K562 (cell line): ENCODE data around the gene MYLK4. TPM values are rescaled to one million over a fixed set of nuclear protein-coding genes. Genes with fewer than 3 reads are reported as not detected.

Experiments
- ATAC-seq: fragments of 200-7000 bp; cut with Tn5 transposase; 3 replicates; pipeline ENCODE4 v1.9.1; 2020; ENCODE audit warnings: moderate library complexity
- BruUV-seq: library from RNA; stranded (reverse); fragments of 400-500 nt; replicated peaks from 2 replicates; lab custom pipeline; 2021; lab: Mats Ljungman, UMichigan
- CTCF ChIA-PET: fragments of 300-600 bp; formaldehyde crosslinking; extraction: SDS; loops from one replicate; lab custom pipeline; 2021; ENCODE audit warnings: low intra/inter-chr PET ratio; lab: Yijun Ruan, JAX
- POLR2A ChIA-PET: fragments of 300-600, 350-650 bp; sonication (Branson Sonifier 250); formaldehyde crosslinking; extraction: SDS; loops from one replicate; lab custom pipeline; 2021; ENCODE audit warnings: antibody characterized with exemption, inconsistent platforms; lab: Yijun Ruan, JAX
- DNase-seq, 4 experiments: peaks; one replicate each; pipeline versions ENCODE4 v3.0.0 to v3.0.0-alpha.2; 2011 to 2018; ENCODE audit warnings: low spot score in 3 of 4, mixed read lengths in 3 of 4; ENCODE audit errors: extremely low read depth in 1 of 4
- FAIRE-seq: peaks from 2 replicates; lab custom pipeline; 2011; peaks lifted over from hg19 to GRCh38; lab: Jason Lieb, UNC
- H2AFZ ChIP-seq: 2 replicates; pipeline ENCODE4 v1.6.0; 2011; ENCODE audit warnings: low read depth, low read length, control low read depth, inconsistent platforms
- H3K27ac ChIP-seq: fragments of 200-600 bp; 3 replicates; pipeline ENCODE4 v1.8.0; 2011; ENCODE audit warnings: low read depth, mild to moderate bottlenecking, control low read depth, inconsistent platforms, low read length, moderate library complexity, mixed read lengths; ENCODE audit errors: extremely low read depth
- H3K27me3 ChIP-seq, 2 experiments: fragments of 300-600 bp in 1 of 2; 2 replicates in 1 of 2; 3 replicates in 1 of 2; pipeline versions ENCODE4 v1.6.0 to v1.8.0; 2011; ENCODE audit warnings: inconsistent platforms in 2 of 2, low read length in 2 of 2, mild to moderate bottlenecking in 1 of 2, mixed read lengths in 1 of 2, moderate library complexity in 1 of 2; ENCODE audit not compliant: control insufficient read depth in 2 of 2, insufficient read depth in 2 of 2
- H3K36me3 ChIP-seq: fragments of 300-600 bp; 3 replicates; pipeline ENCODE4 v1.8.0; 2011; ENCODE audit warnings: mild to moderate bottlenecking, low read length, inconsistent platforms; ENCODE audit not compliant: control insufficient read depth, insufficient read depth
- H3K4me1 ChIP-seq, 2 experiments: fragments of 200-600 bp in 1 of 2; replicated peaks in 1 of 2; 2 replicates in 1 of 2; 3 replicates in 1 of 2; pipeline versions ENCODE4 v1.5.1 to v1.8.0; 2011; ENCODE audit warnings: inconsistent platforms in 2 of 2, low read length in 2 of 2, mild to moderate bottlenecking in 1 of 2, mixed read lengths in 1 of 2, moderate library complexity in 1 of 2; ENCODE audit not compliant: control insufficient read depth in 2 of 2, insufficient read depth in 2 of 2
- H3K4me2 ChIP-seq: 2 replicates; pipeline ENCODE4 v1.6.1; 2011; ENCODE audit warnings: low read length, control low read depth, inconsistent platforms, mixed read lengths; ENCODE audit not compliant: insufficient read depth
- H3K4me3 ChIP-seq: fragments of 200-600 bp; sonication (generic), shearing (Covaris generic); 2 replicates; pipeline ENCODE4 v1.5.1; 2016; ENCODE audit warnings: control low read depth, inconsistent platforms
- H3K79me2 ChIP-seq: fragments of 200-600 bp; 3 replicates; pipeline ENCODE4 v1.8.0; 2011; ENCODE audit warnings: low read length, inconsistent platforms; ENCODE audit not compliant: control insufficient read depth, insufficient read depth
- H3K9ac ChIP-seq, 2 experiments: 2 replicates each; pipeline versions ENCODE4 v1.6.0 to v1.6.1; 2011; ENCODE audit warnings: low read depth in 2 of 2, low read length in 2 of 2, control low read depth in 1 of 2, inconsistent platforms in 1 of 2, mild to moderate bottlenecking in 1 of 2, mixed read lengths in 1 of 2; ENCODE audit not compliant: insufficient read depth in 1 of 2
- H3K9me1 ChIP-seq: one replicate; pipeline ENCODE4 v1.6.0; 2011; ENCODE audit warnings: inconsistent platforms, mild to moderate bottlenecking, low read length, moderate library complexity; ENCODE audit not compliant: control insufficient read depth, insufficient read depth
- H3K9me3 ChIP-seq: replicated peaks from 2 replicates; pipeline ENCODE4 v1.5.1; 2011; ENCODE audit warnings: low read depth, low read length, inconsistent platforms; ENCODE audit not compliant: control insufficient read depth, insufficient read depth
- H4K20me1 ChIP-seq: replicated peaks from 2 replicates; pipeline ENCODE4 v1.6.1; 2011; ENCODE audit warnings: low read length, inconsistent platforms, mixed read lengths; ENCODE audit not compliant: control insufficient read depth, insufficient read depth
- CBFA2T3 ChIP-seq: fragments of 450-650 bp; IDR thresholded peaks from 2 replicates; pipeline ENCODE4 v1.6.1; 2017
- CHD7 ChIP-seq: fragments of 200-600 bp; sonication (generic); IDR thresholded peaks from one replicate; pipeline ENCODE4 v1.6.1; 2012; ENCODE audit warnings: mild to moderate bottlenecking, low read depth, low read length, inconsistent platforms
- ELF2 ChIP-seq: fragments of 250-450 bp; sonication (Bioruptor Pico); IDR thresholded peaks from 2 replicates; pipeline ENCODE4 v1.5.0; 2021; ENCODE audit warnings: mild to moderate bottlenecking
- HDAC2 ChIP-seq: fragments of 450-650 bp; IDR thresholded peaks from 2 replicates; pipeline ENCODE4 v1.6.1; 2016; ENCODE audit warnings: mild to moderate bottlenecking
- HMGXB4 ChIP-seq: sonication (generic); formaldehyde crosslinking; IDR thresholded peaks from 2 replicates; pipeline ENCODE4 v1.8.1; 2023; ENCODE audit warnings: mild to moderate bottlenecking, missing genetic modification reagents
- NFIX ChIP-seq: fragments of 250-450 bp; sonication (Bioruptor Pico); IDR thresholded peaks from 2 replicates; pipeline ENCODE4 v1.4.0; 2020; ENCODE audit warnings: low read depth, mild to moderate bottlenecking, moderate library complexity
- NR1H2 ChIP-seq: sonication (generic); formaldehyde crosslinking; IDR thresholded peaks from 2 replicates; pipeline ENCODE4 v1.4.0; 2020; ENCODE audit warnings: mild to moderate bottlenecking, missing genetic modification reagents
- SP2 ChIP-seq: IDR thresholded peaks from 2 replicates; pipeline ENCODE4 v1.6.1; 2011; ENCODE audit warnings: mild to moderate bottlenecking, low read depth, low read length, moderate library complexity; ENCODE audit not compliant: poor library complexity, severe bottlenecking; ENCODE audit errors: extremely low read depth
- ZNF785 ChIP-seq: fragments of 250-450 bp; sonication (Bioruptor Pico); IDR thresholded peaks from 2 replicates; pipeline ENCODE4 v1.4.0; 2020; ENCODE audit warnings: mild to moderate bottlenecking
- WGBS: fragments of 100-300 bp; shearing (Covaris generic); methylation state at CpG from one replicate; pipeline ENCODE4 v1.1.6; 2016; ENCODE audit warnings: low coverage, mixed read lengths; ENCODE audit not compliant: insufficient coverage; ENCODE audit errors: missing lambda C conversion rate; 5-methylcytosine and 5-hydroxymethylcytosine counted together
- in situ Hi-C: fragments of 300-500 bp; cut with MboI; formaldehyde crosslinking; loops from 4 replicates; pipeline ENCODE4 v1.15.0; 2018; ENCODE audit warnings: inconsistent platforms, mixed read lengths
- intact Hi-C: fragments of 100-400 bp; cut with micrococcal nuclease; formaldehyde crosslinking; loops from 2 replicates; pipeline ENCODE4 v1.14.2; 2022
- polyA plus RNA-seq, 8 experiments: library from polyadenylated mRNA; depleted of rRNA in 4 of 8; stranded (reverse) in 5 of 8; unstranded in 3 of 8; fragments of >200 nt; fragmentation: Nextera tagmentation in 2 of 8; fragmentation: Illumina TruSeq in 1 of 8; extraction: Ambion mirVana in 2 of 8; extraction: Trizol in 1 of 8; gene quantifications; 2 replicates each; pipeline versions ENCODE4 v1.2.1 to v1.2.3, GENCODE V29; 2011 to 2014; ENCODE audit warnings: inconsistent platforms in 1 of 8, missing spikeins in 1 of 8
- total RNA-seq, 7 experiments: library from RNA; depleted of rRNA in 6 of 7; stranded (reverse); fragments of >200 nt in 6 of 7; fragmentation: Illumina TruSeq in 2 of 7; extraction: Trizol in 2 of 7; gene quantifications; 2 replicates each; pipeline versions ENCODE4 v1.2.1 to v1.2.3, GENCODE V29; 2011 to 2021; ENCODE audit warnings: low replicate concordance in 1 of 7

The MYLK4 gene
- total and polyA plus RNA-seq, 9 of the 15 experiments (the other 6 are each of a cell fraction or from before 2014, with no cell fraction given), result 0.01 to 0.15 (median 0.06) TPM

- Histone ChIP-seq H3K79me2 (no peaks in the 10 kb centered on the region), H2AFZ (no peak overlapping the region), H3K27me3 (peaks cover 18 to 28% of the 10 kb centered on the region in 2 experiments), H3K4me2 (no peak overlapping the region), H4K20me1 (no peaks in the 10 kb centered on the region), H3K4me3 (no peak overlapping the region), H3K9me3 (no peaks in the 10 kb centered on the region), H3K36me3 (no peaks in the 10 kb centered on the region), H3K9ac (no peak overlapping the region), H3K9me1 (no peaks in the 10 kb centered on the region), H3K4me1 (no peaks in the 10 kb centered on the region), H3K27ac (no peak overlapping the region)
- 3% methylated on average over 4 of the region's 4 CpGs for WGBS
- FAIRE-seq, result no peak
- DNase-seq, result no peak
- intact Hi-C loops (no loop called here), in situ Hi-C loops (no loop called here)
- no peak for ATAC-seq
- BruUV-seq, result no TSS peak
- ChIA-PET POLR2A (no interaction called here), CTCF (no interaction called here)
- TF ChIP-seq ELF2 (CRISPR knock-in tag) (no peak), CHD7 (no peak), SP2 (no peak), NR1H2 (CRISPR knock-in tag) (no peak), ZNF785 (CRISPR knock-in tag) (no peak), HMGXB4 (CRISPR knock-in tag) (no peak), CBFA2T3 (no peak), HDAC2 (no peak), NFIX (CRISPR knock-in tag) (no peak)
Observed at GRCh38 chr6:2677080-2677593, 73.6 kb downstream of the MYLK4 start.
